GM23248 (cell line): ENCODE data around the gene VAMP7. TPM values are rescaled to one million over a fixed set of nuclear protein-coding genes. Genes with fewer than 3 reads are reported as not detected.
"Not testable (repeated sequence)": the region's sequence is repeated elsewhere in the genome, so short reads cannot be mapped to it uniquely, and the experiment has no call there.

Experiments used
- DNase-seq: peaks from one replicate; pipeline ENCODE4 v3.0.0-alpha.2; 2015
- H2AFZ ChIP-seq: fragments of 200-600 bp; sonication (generic); 2 replicates; pipeline ENCODE4 v1.6.1; 2016; ENCODE audit warnings: antibody characterized with exemption
- H3F3A ChIP-seq: fragments of 200-600 bp; sonication (generic); 2 replicates; pipeline ENCODE4 v1.6.1; 2016; ENCODE audit warnings: mild to moderate bottlenecking, antibody characterized with exemption, mixed run types; ENCODE audit not compliant: insufficient read depth
- H3K27ac ChIP-seq: fragments of 200-600 bp; sonication (generic); 2 replicates; pipeline ENCODE4 v1.5.1; 2016; ENCODE audit warnings: mild to moderate bottlenecking
- H3K27me3 ChIP-seq: fragments of 200-600 bp; sonication (generic); replicated peaks from 2 replicates; pipeline ENCODE4 v1.6.1; 2016; ENCODE audit warnings: mild to moderate bottlenecking; ENCODE audit not compliant: insufficient read depth
- H3K36me3 ChIP-seq: fragments of 200-600 bp; sonication (generic); 2 replicates; pipeline ENCODE4 v1.6.1; 2016; ENCODE audit warnings: low read depth, mild to moderate bottlenecking
- H3K4me1 ChIP-seq: fragments of 200-600 bp; sonication (generic); 2 replicates; pipeline ENCODE4 v1.6.1; 2016; ENCODE audit warnings: mild to moderate bottlenecking; ENCODE audit not compliant: insufficient read depth
- H3K4me2 ChIP-seq: fragments of 200-600 bp; sonication (generic); one replicate; pipeline ENCODE4 v1.6.1; 2016; ENCODE audit warnings: mild to moderate bottlenecking; ENCODE audit not compliant: unreplicated experiment
- H3K4me3 ChIP-seq: fragments of 200-600 bp; sonication (generic); 2 replicates; pipeline ENCODE4 v1.5.1; 2016; ENCODE audit warnings: mild to moderate bottlenecking
- H3K79me2 ChIP-seq: fragments of 200-600 bp; sonication (generic); 2 replicates; pipeline ENCODE4 v1.6.1; 2016; ENCODE audit warnings: mild to moderate bottlenecking; ENCODE audit not compliant: insufficient read depth
- H3K9ac ChIP-seq: fragments of 200-600 bp; sonication (generic); 2 replicates; pipeline ENCODE4 v1.6.1; 2016; ENCODE audit warnings: mild to moderate bottlenecking
- H3K9me2 ChIP-seq: fragments of 200-600 bp; sonication (generic); 2 replicates; pipeline ENCODE4 v1.6.1; 2016; ENCODE audit warnings: mixed run types, mild to moderate bottlenecking, moderate library complexity; ENCODE audit not compliant: insufficient read depth
- H3K9me3 ChIP-seq: fragments of 200-600 bp; sonication (generic); one replicate; pipeline ENCODE4 v1.6.1; 2017; ENCODE audit warnings: low read depth
- H4K20me1 ChIP-seq: fragments of 200-600 bp; sonication (generic); 2 replicates; pipeline ENCODE4 v1.6.0; 2016; ENCODE audit not compliant: insufficient read depth
- EZH2 ChIP-seq: fragments of 200-600 bp; sonication (generic); IDR thresholded peaks from 2 replicates; pipeline ENCODE4 v1.6.1; 2018; ENCODE audit warnings: antibody characterized with exemption, mild to moderate bottlenecking; ENCODE audit not compliant: insufficient read depth, poor library complexity, severe bottlenecking
- EZH2phosphoT487 ChIP-seq: fragments of 200-600 bp; sonication (generic); IDR thresholded peaks from 2 replicates; pipeline ENCODE4 v1.6.1; 2018; ENCODE audit warnings: antibody characterized with exemption, moderate library complexity, mild to moderate bottlenecking, low read depth; ENCODE audit not compliant: insufficient read depth
- whole genome bisulfite sequencing, 2 experiments: methylation state at CpG; one replicate each; pipeline ENCODE4 v1.1.6; 2015 to 2017; ENCODE audit warnings: low lambda C conversion rate in 2 of 2, low coverage in 1 of 2; ENCODE audit errors: missing lambda C conversion rate in 2 of 2; 5-methylcytosine and 5-hydroxymethylcytosine counted together
- in situ Hi-C: fragments of 300-500 bp; cut with MboI; formaldehyde crosslinking; loops from 2 replicates; pipeline ENCODE4 v1.15.0; 2020
- polyA plus RNA-seq: library from polyadenylated mRNA; unstranded; fragments of >200 nt; fragmentation: Nextera tagmentation; extraction: Ambion mirVana; gene quantifications from 2 replicates; pipeline ENCODE4 v1.2.1, GENCODE V29; 2016
- total RNA-seq: library from RNA; depleted of rRNA; stranded (reverse); fragments of >200 nt; shearing (Covaris generic); gene quantifications from 2 replicates; pipeline ENCODE4 v1.2.3, GENCODE V29; 2014

The VAMP7 gene
- total and polyA plus RNA-seq, 2 experiments from 2014 or later = 47.2 to 62.3 TPM

DNA sequence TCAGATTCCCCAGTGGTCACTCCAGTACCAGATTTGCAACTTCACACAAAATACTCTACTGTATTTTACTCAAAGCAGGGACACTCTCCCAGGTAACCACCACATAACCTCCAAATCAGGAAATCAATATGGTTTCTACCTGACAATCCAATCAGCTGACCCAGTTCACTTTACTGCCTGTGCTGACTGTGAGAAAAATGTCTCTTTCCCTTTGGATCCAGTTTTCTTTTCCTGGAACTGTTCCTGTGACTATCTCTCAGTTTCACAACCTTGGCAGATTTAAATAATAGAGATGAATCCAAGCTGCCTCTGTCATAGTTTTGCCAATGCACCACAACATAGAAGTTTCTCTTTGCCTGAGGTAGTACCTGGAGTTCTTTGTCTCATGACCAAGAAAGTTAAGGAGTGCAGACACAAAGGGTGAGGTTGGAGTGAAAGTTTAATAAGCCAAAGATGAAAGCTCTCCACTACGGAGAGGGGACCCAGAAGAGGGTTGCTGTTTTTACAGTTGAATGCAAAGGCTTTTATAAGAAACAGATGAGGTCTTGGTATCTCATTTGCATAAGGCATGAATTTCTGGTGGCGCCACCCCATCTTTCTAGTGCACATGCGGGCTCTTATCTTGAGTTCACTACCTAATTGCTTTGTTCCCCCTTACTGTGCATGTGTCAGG lies 86.6 kb downstream of the VAMP7 start:
- H2AFZ ChIP-seq = no peak overlapping the region
- DNase-seq = peak; percentile 5
- no peaks in the 10 kb centered on the region for H4K20me1 ChIP-seq
- no peak overlapping the region for H3K4me3 ChIP-seq
- no peaks in the 10 kb centered on the region for H3F3A ChIP-seq
- H3K9me2 ChIP-seq = no peaks in the 10 kb centered on the region
- H3K27me3 ChIP-seq = no peaks in the 10 kb centered on the region
- in situ Hi-C loops = no loop called here
- H3K9ac ChIP-seq = no peak overlapping the region
- WGBS, 2 experiments = 31 to 37% methylated on average over 3 of the region's 3 CpGs
- no peaks in the 10 kb centered on the region for H3K36me3 ChIP-seq
- H3K27ac ChIP-seq = no peak overlapping the region
- H3K4me1 ChIP-seq = no peaks in the 10 kb centered on the region
- TF ChIP-seq EZH2 = no peak
- no peak for TF ChIP-seq EZH2phosphoT487
- H3K9me3 ChIP-seq = no peaks in the 10 kb centered on the region
- no peak overlapping the region for H3K4me2 ChIP-seq
- no peaks in the 10 kb centered on the region for H3K79me2 ChIP-seq

DNA sequence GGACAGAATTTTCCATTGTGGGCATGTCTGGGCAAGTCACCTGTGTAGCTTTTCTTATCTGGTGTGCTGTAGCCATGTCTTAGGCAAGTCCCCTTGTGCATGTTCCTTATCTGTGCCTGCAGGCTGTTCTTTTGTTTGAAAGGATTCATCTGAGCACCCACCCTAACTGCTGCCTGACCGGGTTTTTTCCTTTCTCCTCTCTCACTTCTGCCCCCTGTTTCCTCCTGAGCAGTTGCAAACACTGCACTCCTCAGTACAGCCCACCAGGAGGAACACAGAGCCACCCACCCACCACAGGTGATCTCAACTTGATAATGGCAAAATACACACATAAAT lies 87.1 kb downstream of the VAMP7 start:
- 0 to 10% methylated on average over 1 of the region's 1 CpG for WGBS, 2 experiments

DNA sequence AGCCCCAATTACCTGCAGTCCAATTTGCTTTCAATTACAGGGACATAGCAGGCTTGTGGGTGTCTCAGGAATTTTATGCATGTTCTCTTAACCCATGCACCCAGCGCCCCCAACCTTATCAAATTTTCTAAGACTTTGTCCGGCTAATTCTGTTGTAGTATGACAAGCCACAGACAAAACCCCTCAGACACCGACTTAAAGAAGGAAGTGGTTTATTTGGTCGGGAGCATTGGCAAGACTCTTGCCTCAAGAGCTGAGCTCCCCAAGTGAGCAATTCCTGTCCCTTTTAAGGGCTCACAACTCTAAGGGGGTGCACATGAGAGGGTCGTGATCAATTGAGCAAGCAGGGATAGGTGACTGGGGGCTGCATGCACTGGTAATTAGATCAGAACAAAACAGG lies 87.6 kb downstream of the VAMP7 start:
- no peak for DNase-seq
- in situ Hi-C loops = no loop called here
- 20 to 26% methylated on average over 5 of the region's 5 CpGs for WGBS, 2 experiments
- Histone ChIP-seq H3F3A (no peaks in the 10 kb centered on the region), H3K79me2 (no peaks in the 10 kb centered on the region), H3K4me3 (no peak overlapping the region), H3K27ac (no peak overlapping the region), H3K4me2 (no peak overlapping the region), H3K9me2 (no peaks in the 10 kb centered on the region), H3K36me3 (no peaks in the 10 kb centered on the region), H3K27me3 (no peaks in the 10 kb centered on the region), H3K4me1 (no peaks in the 10 kb centered on the region), H3K9ac (no peak overlapping the region), H4K20me1 (no peaks in the 10 kb centered on the region), H2AFZ (no peak overlapping the region), H3K9me3 (no peaks in the 10 kb centered on the region)
- TF ChIP-seq EZH2phosphoT487 = no peak
- no peak for TF ChIP-seq EZH2

More for the DNA sequence above, 87.1 kb downstream of the VAMP7 start:
- DNase-seq = no peak
- Histone ChIP-seq H3K9me3 (no peaks in the 10 kb centered on the region), H2AFZ (no peak overlapping the region), H3K79me2 (no peaks in the 10 kb centered on the region), H3K27me3 (no peaks in the 10 kb centered on the region), H3K9ac (no peak overlapping the region), H3K27ac (no peak overlapping the region), H3K4me1 (no peaks in the 10 kb centered on the region), H4K20me1 (no peaks in the 10 kb centered on the region), H3F3A (no peaks in the 10 kb centered on the region), H3K9me2 (no peaks in the 10 kb centered on the region), H3K4me2 (no peak overlapping the region), H3K36me3 (no peaks in the 10 kb centered on the region), H3K4me3 (no peak overlapping the region)
- in situ Hi-C loops = no loop called here
- TF ChIP-seq EZH2 = no peak
- TF ChIP-seq EZH2phosphoT487 = no peak

DNA sequence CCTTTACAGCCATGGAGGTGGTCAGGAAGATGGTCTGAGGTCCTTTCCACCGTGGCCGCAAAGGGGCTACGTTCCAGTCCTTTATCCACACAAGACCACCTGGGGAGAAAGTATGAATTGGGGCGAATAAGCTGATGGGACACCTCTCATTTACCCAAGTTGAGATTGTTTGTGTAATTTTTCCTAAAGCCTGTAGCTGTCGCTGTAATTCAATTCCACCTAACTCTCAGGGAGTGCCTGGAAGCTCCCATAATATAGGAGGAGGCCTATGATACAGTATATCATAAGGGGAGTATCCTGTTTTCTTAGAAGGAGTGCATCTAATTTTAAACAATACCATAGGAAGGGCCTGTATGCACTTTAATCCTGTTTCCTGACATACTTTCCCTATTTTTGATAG lies 90.5 kb downstream of the VAMP7 start:
- DNase-seq, H3K9ac ChIP-seq, H3K4me3 ChIP-seq, in situ Hi-C loops, H3K9me3 ChIP-seq, H3F3A ChIP-seq, H3K4me2 ChIP-seq, H3K4me1 ChIP-seq, H3K27ac ChIP-seq, H3K79me2 ChIP-seq, H3K36me3 ChIP-seq, H3K27me3 ChIP-seq, H4K20me1 ChIP-seq, H3K9me2 ChIP-seq, H2AFZ ChIP-seq: not testable (repeated sequence)
- 41 to 55% methylated on average over 5 of the region's 5 CpGs for WGBS, 2 experiments

GRCh38 chrX:155972241-155972640 lies 91.1 kb downstream of the VAMP7 start:
- DNase-seq, H3K9ac ChIP-seq, H3K4me1 ChIP-seq, in situ Hi-C loops, H3K27me3 ChIP-seq, H3K9me3 ChIP-seq, H3K4me3 ChIP-seq, H3F3A ChIP-seq, H3K9me2 ChIP-seq, H2AFZ ChIP-seq, H3K36me3 ChIP-seq, H4K20me1 ChIP-seq, H3K4me2 ChIP-seq, H3K79me2 ChIP-seq, H3K27ac ChIP-seq: not testable (repeated sequence)
- 48 to 54% methylated on average over 7 of the region's 7 CpGs for WGBS, 2 experiments
